ENCODE data around the gene FBXO42.

DNA sequence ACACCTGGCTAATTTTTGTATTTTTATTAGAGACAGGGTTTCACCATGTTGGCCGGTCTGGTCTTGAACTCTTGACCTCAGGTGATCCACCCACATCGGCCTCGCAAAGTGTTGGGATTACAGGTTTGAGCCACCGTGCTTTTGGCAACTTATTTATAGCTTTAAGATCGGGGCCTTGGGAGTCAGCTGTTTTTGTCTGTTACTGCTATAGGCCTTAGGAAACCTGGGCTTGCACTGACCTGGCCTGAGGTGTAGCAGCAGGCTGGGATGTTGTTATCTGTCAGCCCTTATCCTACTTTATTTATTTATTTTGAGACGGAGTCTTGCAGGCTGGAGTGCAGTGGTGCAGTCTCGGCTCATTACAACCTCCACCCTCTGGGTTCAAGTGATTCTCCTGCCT lies 26.2 kb upstream of the FBXO42 start:
- TF ChIP-seq POLR2A (IDR thresholded peaks at IDR 0.05; ENCODE audit: low read depth, low read length) = no peak
- TF ChIP-seq POU2F2 (IDR thresholded peaks at IDR 0.05; ENCODE audit: low read depth, low read length) = no peak
